Epithelial cell of proximal tubule (primary cell): ENCODE measurements around the gene SEC14L5. TPM values are rescaled to one million over a fixed set of nuclear protein-coding genes. Genes with fewer than 3 reads are reported as not detected.

Experiments used
- DNase-seq: peaks from one replicate; pipeline ENCODE4 v3.0.0-alpha.2; 2011; ENCODE audit warnings: low read depth
- H3K4me3 ChIP-seq: 2 replicates; pipeline ENCODE4 v1.5.1; 2011; ENCODE audit warnings: low read depth, mild to moderate bottlenecking, low read length
- total RNA-seq: library from RNA; depleted of rRNA; stranded (reverse); fragments of >200 nt; gene quantifications from 2 replicates; pipeline ENCODE4 v1.2.3, GENCODE V29; 2015
- TF ChIP-seq, protein P1 (sequence below): conservative IDR thresholded peaks from 2 replicates; pipeline ENCODE4 v1.5.1; 2012; ENCODE audit warnings: low read depth, mild to moderate bottlenecking, low read length

The SEC14L5 gene
- total RNA-seq, 1 donor from 2014 or later: under 0.01 TPM

DNA sequence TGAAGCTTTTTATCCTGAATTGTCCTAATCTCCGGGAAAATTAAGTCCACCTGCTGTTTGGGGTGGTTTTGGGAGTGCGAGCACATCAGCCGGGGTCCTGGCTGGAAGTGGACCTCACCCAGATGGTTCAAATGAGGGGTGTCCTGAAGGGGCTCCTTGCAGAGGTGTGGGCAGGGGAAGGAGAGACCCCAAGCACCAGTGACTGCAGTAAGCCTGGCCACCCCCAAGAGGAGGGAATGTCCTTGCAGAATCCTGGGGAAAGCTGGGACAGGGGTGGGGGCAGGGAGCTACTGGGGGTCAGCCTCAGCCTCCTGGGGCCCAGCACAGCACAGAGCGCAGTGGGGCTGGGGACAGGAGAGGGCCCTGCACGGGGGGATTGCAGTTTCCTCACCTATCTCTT is 46.2 kb downstream of the SEC14L5 start:
- no peak for DNase-seq
- H3K4me3 ChIP-seq: no peak overlapping the region
- TF ChIP-seq, protein P1, sequence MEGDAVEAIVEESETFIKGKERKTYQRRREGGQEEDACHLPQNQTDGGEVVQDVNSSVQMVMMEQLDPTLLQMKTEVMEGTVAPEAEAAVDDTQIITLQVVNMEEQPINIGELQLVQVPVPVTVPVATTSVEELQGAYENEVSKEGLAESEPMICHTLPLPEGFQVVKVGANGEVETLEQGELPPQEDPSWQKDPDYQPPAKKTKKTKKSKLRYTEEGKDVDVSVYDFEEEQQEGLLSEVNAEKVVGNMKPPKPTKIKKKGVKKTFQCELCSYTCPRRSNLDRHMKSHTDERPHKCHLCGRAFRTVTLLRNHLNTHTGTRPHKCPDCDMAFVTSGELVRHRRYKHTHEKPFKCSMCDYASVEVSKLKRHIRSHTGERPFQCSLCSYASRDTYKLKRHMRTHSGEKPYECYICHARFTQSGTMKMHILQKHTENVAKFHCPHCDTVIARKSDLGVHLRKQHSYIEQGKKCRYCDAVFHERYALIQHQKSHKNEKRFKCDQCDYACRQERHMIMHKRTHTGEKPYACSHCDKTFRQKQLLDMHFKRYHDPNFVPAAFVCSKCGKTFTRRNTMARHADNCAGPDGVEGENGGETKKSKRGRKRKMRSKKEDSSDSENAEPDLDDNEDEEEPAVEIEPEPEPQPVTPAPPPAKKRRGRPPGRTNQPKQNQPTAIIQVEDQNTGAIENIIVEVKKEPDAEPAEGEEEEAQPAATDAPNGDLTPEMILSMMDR: no peak

DNA sequence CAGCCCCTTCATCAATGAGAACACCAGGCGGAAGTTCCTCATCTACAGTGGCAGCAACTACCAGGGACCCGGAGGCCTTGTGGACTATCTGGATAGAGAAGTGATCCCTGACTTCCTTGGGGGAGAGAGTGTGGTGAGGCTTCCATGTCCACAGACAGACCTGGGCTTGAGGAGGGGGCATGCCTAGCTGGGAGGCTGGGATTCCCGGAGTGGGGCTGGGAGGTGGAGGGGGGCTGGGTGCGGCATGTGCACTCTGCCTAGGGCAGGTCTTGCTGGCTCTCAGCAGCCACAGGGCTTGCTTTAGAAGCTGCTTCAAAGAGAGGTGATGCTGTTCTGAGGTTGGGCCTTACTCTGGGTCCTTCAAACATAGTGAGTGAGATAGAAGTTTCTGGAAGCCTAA is 47.8 kb downstream of the SEC14L5 start:
- no peak overlapping the region for H3K4me3 ChIP-seq
- no peak for DNase-seq
- TF ChIP-seq, protein P1: no peak

DNA sequence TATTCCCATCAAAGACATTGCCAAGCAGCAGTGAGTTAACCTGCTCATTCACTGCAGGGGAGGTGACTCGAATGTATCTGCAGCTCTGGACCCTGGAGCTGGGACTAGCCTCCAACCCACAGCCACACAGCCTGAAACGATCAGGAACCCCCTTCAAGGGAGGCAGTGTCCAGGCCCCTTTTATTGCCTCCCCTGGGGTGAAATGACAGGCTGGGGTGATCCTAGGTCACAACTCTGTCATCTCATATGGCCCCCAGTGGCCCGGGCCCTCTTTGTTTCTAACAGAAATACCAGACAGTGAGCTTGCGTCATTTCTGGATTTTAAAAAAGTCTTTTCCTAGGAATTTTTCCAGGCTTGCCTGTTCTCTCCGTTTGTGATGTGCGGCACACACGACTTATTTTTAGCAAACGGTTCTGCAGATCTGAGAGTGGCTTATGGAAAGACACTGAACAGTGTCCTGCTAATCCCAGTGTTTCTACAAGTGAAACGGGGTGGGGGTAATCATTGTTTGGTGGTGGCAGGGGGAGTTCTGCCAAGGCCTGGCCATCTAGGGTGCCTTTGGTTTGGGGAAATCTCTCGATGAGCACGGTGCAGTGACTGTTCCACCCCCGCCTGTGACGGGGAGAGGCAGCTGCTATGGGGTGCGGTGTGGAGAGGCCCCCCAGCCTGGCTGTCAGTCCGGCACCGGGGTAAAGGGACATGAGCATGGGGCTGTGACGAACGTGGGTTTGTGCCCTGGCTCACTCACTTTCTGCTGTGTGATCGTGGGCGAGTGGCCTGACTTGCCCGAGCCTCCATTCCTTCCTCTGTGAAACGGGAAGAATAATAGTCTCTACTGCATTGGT is 48.4 kb downstream of the SEC14L5 start:
- no peak overlapping the region for H3K4me3 ChIP-seq
- TF ChIP-seq, protein P1: no peak

DNA sequence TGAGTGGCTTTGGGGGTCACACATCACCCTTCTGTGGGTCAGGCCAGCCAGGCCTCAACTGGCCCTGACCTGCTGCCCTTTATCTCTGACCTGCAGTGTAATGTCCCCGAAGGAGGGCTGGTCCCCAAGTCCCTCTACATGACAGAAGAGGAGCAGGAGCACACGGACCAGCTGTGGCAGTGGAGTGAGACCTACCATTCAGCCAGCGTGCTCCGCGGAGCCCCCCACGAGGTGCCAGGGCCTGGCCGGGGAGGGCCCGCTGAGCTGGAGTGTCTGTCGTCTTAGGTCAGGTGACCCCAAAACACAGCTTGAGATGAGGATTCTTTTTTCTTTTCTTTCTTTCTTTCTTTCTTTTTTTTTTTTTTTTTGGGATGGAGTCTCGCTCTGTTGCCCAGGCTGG is 49.1 kb downstream of the SEC14L5 start:
- H3K4me3 ChIP-seq: no peak overlapping the region
- no peak for DNase-seq
- TF ChIP-seq, protein P1: no peak

More for the DNA sequence above, 48.4 kb downstream of the SEC14L5 start:
- DNase-seq: no peak

DNA sequence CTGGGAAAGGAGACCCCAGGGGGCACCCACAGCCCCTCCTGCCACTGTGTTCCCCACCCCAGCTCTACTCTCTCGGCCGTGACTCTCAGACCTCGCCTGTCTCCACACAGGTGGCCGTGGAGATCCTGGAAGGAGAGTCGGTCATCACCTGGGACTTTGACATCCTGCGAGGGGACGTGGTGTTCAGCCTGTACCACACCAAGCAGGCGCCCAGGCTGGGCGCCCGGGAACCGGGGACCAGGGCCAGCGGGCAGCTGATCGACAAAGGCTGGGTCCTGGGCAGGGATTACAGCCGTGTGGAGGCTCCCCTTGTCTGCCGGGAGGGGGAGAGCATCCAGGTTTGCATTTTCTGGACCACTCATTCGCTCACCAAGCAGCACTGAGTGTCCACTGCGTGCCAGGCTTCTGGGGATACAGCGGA is 50.2 kb downstream of the SEC14L5 start:
- DNase-seq: no peak
- TF ChIP-seq, protein P1: no peak
- H3K4me3 ChIP-seq: no peak overlapping the region

DNA sequence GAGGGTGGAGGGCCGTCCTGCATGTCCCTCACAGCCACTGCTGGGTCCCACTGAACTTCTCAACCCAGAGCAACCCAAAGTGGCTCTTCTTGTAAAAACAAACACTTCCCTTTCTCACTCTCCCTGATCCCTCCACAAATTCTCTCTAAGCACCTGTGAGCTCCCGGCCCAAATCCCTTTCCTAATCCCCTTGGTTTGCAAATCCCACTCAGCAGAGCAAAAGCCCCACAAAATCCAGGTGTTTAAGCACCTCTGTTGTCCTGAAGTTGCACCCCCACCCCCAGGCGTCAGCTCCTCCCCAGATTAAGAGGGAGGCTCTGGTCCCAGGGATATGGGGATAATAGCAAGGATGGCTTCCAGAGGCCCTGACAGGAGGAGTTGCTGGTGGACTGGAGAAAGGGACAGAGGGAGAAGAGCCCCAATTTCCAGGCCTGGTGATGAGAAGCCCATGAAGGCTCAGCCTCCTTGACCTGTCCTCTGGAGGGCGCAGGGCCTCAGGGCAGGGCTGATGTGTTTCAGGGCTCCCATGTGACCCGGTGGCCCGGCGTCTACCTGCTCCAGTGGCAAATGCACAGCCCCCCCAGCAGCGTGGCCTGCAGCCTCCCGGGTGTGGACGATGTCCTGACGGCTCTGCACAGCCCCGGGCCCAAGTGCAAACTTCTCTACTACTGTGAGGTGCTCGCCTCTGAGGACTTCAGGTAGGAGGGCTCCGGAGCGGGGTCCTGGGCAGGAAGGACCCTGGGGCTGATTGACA is 52.6 kb downstream of the SEC14L5 start:
- no peak overlapping the region for H3K4me3 ChIP-seq
- no peak for DNase-seq
- TF ChIP-seq, protein P1: no peak
